SU-DHL-6 (cell line): ENCODE measurements around the gene CYFIP2.

ENCODE experiments used
- CTCF ChIP-seq: fragments of 200-600 bp; sonication (generic); IDR thresholded peaks from one replicate; pipeline ENCODE4 v1.5.1; 2017; ENCODE audit warnings: antibody characterized with exemption, mild to moderate bottlenecking, low read length, moderate library complexity; ENCODE audit not compliant: insufficient read depth, poor library complexity, severe bottlenecking
- EZH2phosphoT487 ChIP-seq: fragments of 200-600 bp; sonication (generic), shearing (Covaris generic); conservative IDR thresholded peaks from 2 replicates; pipeline ENCODE4 v1.6.1; 2018; ENCODE audit warnings: mild to moderate bottlenecking, antibody characterized with exemption, low read length, moderate library complexity, mixed read lengths

- no peak for TF ChIP-seq CTCF
- TF ChIP-seq EZH2phosphoT487: no peak
Measured at GRCh38 chr5:157285310-157286035, 19.6 kb downstream of the CYFIP2 start.
